AG04450 (cell line): Measurements from ENCODE around the gene CBFA2T2. TPM values are rescaled to one million over a fixed set of nuclear protein-coding genes. Genes with fewer than 3 reads are reported as not detected.
A peak's percentile ranks its signal among the peaks of the same experiment; 100 is the strongest.

Experiments used
- CTCF ChIA-PET: fragments of 300-600, 350-600 bp; formaldehyde crosslinking; extraction: SDS; loops from one replicate; lab custom pipeline; 2022; ENCODE audit warnings: antibody characterized with exemption, inconsistent platforms; lab: Charles Lee
- POLR2A ChIA-PET: fragments of 350-600 bp; formaldehyde crosslinking; extraction: SDS; loops from one replicate; lab custom pipeline; 2021; ENCODE audit warnings: antibody characterized with exemption, inconsistent platforms; lab: Yijun Ruan, JAX
- DNase-seq: peaks from one replicate; pipeline ENCODE4 v3.0.0-alpha.2; 2011; ENCODE audit warnings: low read depth, low spot score
- H3K27ac ChIP-seq: one replicate; pipeline ENCODE4 v1.5.1; 2012; ENCODE audit warnings: low read depth, low read length, control low read depth
- H3K27me3 ChIP-seq: one replicate; pipeline ENCODE4 v1.6.0; 2012; ENCODE audit warnings: low read length; ENCODE audit not compliant: control insufficient read depth, insufficient read depth
- H3K4me3 ChIP-seq: 2 replicates; pipeline ENCODE4 v1.5.1; 2011; ENCODE audit warnings: mild to moderate bottlenecking, low read depth, low read length, control low read depth
- H3K9me3 ChIP-seq: 2 replicates; pipeline ENCODE4 v1.5.1; 2012; ENCODE audit warnings: low read length; ENCODE audit not compliant: control insufficient read depth, insufficient read depth
- CTCF ChIP-seq: IDR thresholded peaks from 2 replicates; pipeline ENCODE4 v1.5.1; 2011; ENCODE audit warnings: low read depth, low read length, control low read depth, inconsistent platforms
- polyA plus RNA-seq: library from polyadenylated mRNA; depleted of rRNA; stranded (reverse); fragments of >200 nt; gene quantifications from 2 replicates; pipeline ENCODE4 v1.2.3, GENCODE V29; 2011

Gene CBFA2T2
- polyA plus RNA-seq, 1 experiment, result 11.3 TPM

- Histone ChIP-seq H3K4me3 (peak overlapping the region; percentile 79), H3K27me3 (peaks cover 2% of the 10 kb centered on the region), H3K27ac (no peak overlapping the region), H3K9me3 (no peaks in the 10 kb centered on the region)
- ChIA-PET POLR2A (interaction anchor here (0.6 kb wide), 2 partner anchors 8 to 748 kb away, joined by 4 to 5 read pairs; no protein-coding TSS in a partner anchor), CTCF (interaction anchor here (0.6 to 1.2 kb wide), 3 partner anchors 14 to 230 kb away, joined by 3 read pairs; no protein-coding TSS in a partner anchor)
- no peak for DNase-seq
- TF ChIP-seq CTCF, result no peak
Observed at GRCh38 chr20:33443006-33443511, 46.8 kb upstream of the CBFA2T2 start.

- Histone ChIP-seq H3K27me3 (peaks cover 2% of the 10 kb centered on the region), H3K4me3 (peak within 1 kb of the TSS; percentile 79), H3K27ac (peak within 1 kb of the TSS; percentile 31), H3K9me3 (peaks cover 3% of the 10 kb centered on the region)
- no peak for TF ChIP-seq CTCF
- POLR2A ChIA-PET, result interaction anchor here (0.6 to 0.7 kb wide), 6 partner anchors 9 to 859 kb away, joined by 3 to 11 read pairs (median 4); partner anchors contain the start of gene CBFA2T2
- DNase-seq, result no peak
- CTCF ChIA-PET, result interaction anchor here (0.6 to 1.2 kb wide), 5 partner anchors 141 to 250 kb away, joined by 3 to 6 read pairs (median 3); no protein-coding TSS in a partner anchor
Observed at GRCh38 chr20:33443512-33444239, 46.2 kb upstream of the CBFA2T2 start, which contains the start of gene SNTA1. SNTA1 (minus strand) TSS chr20:33443763; CDS start chr20:33443620, 143 bp downstream.

GRCh38 chr20:33444797-33445560 lies 44.9 kb upstream of the CBFA2T2 start:
- Histone ChIP-seq H3K27me3 (peaks cover 2% of the 10 kb centered on the region), H3K9me3 (peaks cover 3% of the 10 kb centered on the region), H3K27ac (no peak overlapping the region), H3K4me3 (peak overlapping the region; percentile 79; the same call in 1 of the 2 replicates)
- no peak for TF ChIP-seq CTCF
- POLR2A ChIA-PET, result interaction anchor here (0.7 kb wide), 2 partner anchors 337 to 858 kb away, joined by 3 to 11 read pairs; no protein-coding TSS in a partner anchor
- DNase-seq, result no peak
- CTCF ChIA-PET, result interaction anchor here (0.7 to 1.0 kb wide), 3 partner anchors 21 to 249 kb away, joined by 3 to 6 read pairs (median 3); no protein-coding TSS in a partner anchor

GRCh38 chr20:33445881-33446625 lies 43.8 kb upstream of the CBFA2T2 start:
- Histone ChIP-seq H3K4me3 (no peak overlapping the region), H3K27me3 (peaks cover 2% of the 10 kb centered on the region), H3K9me3 (peaks cover 3% of the 10 kb centered on the region), H3K27ac (no peak overlapping the region)
- DNase-seq, result no peak
- ChIA-PET POLR2A (no interaction called here), CTCF (interaction anchor here (1.0 kb wide), 1 partner anchor 23 kb away, joined by 3 read pairs; no protein-coding TSS in a partner anchor)
- no peak for TF ChIP-seq CTCF
